GM18868 (cell line): ENCODE results near the gene CDC14B.
"Not testable (repeated sequence)": the region's sequence is repeated elsewhere in the genome, so short reads cannot be mapped to it uniquely, and the experiment has no call there.

ENCODE experiments used
- ATAC-seq: cut with Tn5 transposase; IDR thresholded peaks from one replicate; pipeline ENCODE4 v1.9.1; 2021; ENCODE audit warnings: mild to moderate bottlenecking, moderate library complexity; ENCODE audit not compliant: unreplicated experiment

The CDC14B gene

DNA sequence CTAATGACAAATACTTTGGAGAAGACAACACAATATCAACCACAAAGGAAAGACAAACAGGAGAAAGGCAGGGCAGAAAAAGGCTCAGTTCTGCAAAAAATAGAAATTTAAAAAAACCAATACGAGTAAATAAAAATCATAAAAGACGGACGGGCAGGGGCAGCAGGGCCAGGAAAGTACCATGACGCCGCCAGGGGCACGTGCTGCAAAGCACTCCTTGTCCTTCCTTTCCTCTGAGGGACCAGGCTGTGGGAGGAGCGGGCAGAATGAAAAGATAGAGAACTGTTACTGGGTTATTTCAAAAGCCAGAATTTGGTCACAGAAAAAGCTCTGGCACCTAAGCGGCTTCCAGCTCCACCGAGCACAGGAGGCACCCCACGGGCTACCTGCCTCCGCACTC is 115.7 kb downstream of the CDC14B start:
- no peak for ATAC-seq

DNA sequence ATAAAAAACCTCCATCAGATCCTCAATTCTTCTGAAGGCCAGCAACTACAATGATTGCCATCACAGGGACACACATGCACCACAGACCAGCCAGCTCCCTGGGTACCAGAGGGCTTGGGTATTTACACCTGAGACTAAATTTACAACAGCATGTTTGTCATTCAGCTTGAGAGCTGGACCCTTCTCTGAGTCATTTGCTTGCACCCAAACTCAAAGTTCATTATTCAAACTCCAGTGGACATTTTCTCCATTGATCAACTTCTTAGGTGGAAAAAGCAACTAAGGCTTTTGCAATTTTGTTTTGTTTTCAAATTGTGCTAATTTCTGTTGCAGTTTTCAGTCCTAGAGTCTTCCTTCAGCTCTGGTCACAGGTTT is 116.3 kb downstream of the CDC14B start:
- ATAC-seq: not testable (repeated sequence)

DNA sequence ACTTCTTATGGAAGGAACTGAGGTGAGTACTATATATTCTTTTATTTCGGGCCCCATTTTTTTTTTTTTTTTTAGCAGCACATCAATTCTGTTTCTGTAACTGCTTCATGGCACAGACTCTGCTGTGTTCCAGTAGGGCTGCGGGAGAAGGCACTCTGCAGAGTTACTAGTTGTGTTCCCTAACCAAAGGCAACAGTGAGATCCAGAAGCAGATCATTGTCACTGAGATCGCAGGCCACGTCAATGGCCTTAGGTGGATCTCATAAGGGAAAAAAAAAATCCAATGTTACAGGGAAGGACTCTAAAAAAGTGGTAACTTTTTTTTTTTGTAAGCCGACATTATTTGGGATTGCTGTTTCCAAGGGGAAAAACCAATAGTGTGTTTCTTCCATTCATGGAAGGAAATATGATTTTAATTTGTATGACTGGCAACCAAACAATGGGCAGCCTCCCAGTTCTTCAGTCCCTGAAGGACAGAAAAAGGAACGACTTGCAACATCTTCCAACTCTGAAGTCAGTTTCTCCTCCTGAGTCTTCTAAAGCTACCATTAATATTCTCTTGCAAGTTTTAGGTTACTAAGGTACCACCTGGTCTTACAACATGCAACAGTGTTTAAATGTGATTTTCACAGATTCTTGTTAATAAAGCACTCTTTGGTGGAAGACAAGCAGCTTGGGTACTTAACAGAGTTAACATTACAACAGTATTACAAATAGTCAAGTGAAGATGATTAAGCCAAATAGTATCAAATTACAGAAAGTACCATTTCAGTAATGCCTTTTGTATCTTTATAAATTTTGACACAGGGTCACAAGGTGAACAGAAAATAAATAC is 116.9 kb downstream of the CDC14B start:
- ATAC-seq: no peak

DNA sequence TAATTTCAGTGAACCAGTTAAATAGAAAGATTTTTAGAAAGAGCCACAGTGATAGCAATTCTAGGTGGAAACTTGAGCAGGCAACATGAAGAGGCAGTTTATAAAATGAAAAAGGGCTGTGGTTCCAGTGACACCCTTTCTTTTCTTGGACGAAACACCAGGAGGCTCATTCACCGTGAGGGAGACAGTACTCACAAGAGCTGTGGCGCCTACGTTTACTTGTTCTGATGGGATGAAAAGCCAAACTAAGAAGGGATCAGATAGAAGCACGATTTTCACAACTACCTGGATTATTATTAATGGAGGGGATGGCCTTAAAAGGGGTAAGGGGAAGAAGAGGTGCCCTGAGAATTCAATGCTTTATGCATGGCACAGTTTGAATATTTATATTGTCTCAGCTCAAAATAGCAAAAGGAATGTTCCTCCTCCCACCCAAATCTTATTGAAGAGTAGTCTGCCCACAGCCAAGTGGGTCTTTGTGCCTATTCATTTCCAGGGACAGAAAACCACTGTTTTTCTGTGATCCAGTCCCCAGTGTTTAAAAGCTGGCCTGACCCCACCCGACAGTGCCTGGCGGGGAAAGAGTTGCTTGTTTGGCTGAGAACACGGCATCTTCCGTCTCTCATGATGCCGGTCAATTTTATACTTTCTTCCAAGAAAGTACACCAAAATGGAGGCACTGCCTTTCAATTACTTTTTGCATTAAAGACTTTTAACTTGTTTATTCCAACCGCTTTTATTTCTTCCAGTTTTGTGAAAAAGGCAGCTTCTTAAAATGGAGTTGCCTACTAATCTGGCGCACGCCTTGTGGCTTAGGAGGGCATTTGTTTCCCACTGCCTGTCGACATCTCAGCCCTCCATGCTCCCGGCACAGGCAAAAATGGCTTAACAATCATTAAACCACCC is 117.8 kb downstream of the CDC14B start:
- no peak for ATAC-seq

DNA sequence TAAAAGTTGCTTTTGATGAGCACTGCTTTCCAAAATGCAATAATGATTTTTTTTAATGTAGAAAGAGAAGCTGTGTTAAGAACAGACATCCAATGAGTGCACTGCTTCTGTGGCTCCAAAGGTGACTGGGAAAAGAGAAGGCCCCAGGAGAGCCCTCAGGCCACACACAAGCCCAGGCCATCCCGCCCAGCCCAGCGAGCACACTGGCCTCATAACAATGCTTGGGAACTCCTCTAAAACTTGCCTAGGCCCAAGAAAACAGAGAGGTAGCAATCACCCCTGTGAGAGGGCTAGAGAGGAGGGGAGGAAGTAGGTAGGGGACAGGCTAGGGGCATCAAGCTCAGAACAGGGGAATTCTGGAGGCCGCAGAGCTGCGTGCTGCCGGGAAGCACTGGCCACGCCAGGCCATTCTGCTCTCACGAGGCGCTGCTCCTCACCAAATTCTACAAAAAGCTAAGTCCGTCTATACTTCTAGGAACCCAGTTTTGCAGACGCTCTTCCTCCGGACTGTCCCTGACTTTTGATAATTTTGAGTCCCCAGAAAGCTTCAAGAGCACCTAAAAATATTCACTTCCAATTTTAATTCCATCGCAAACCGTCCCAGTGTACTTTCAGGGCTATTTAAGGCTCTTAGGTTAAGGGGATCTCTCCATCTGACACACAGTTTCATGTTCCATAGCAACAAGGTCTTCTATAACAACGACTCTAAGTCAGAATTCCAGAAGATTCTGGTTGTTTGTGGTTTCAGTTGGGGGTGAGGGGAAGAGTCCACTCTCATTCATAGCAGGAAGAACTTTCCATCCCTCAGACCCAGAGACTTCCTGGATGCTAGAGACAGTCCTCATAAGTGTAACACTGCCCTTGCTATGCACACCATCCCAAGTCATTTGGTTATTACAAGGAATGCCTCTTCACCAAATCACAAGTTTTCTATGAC is 118.7 kb downstream of the CDC14B start:
- no peak for ATAC-seq

DNA sequence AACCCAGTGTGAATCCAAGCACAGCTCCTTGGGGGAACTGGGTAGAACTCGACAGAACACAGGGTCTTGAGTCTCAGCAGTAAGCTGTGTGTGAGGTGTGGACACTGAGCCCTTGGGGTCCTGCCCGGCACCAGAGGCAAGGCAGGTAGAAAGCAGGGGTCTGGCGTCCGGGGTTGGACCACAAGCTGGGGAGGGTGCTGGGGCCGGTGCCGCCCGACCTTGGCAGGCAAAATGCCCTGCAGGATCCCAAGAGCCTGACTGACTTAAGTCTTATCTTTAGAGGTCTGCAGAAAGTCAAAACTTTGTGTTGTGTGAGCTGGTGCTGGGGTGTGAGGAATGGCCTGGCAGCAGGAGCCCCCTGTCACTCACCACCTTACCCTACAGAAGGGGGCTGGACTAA is 120.4 kb downstream of the CDC14B start:
- ATAC-seq: no peak

DNA sequence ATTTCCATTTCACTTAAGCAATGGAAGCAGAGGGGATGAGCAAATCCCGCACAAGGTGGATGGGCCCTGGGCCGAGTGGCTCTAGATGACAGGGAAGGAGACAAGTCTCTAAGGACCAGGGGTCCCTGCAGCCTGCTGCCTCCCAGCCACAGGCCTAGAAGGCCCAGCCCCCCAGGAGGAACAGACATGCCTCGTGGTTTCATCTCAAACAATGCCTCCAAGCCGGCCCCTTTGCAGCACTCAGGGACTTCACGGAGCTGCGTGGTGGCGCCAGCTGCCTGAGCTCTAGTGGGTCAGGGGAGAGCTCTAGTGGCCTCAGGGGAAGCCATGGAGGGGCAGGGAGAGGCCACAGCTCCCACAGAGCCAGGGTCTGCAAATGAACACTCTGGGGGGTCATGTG is 120.8 kb downstream of the CDC14B start:
- no peak for ATAC-seq

DNA sequence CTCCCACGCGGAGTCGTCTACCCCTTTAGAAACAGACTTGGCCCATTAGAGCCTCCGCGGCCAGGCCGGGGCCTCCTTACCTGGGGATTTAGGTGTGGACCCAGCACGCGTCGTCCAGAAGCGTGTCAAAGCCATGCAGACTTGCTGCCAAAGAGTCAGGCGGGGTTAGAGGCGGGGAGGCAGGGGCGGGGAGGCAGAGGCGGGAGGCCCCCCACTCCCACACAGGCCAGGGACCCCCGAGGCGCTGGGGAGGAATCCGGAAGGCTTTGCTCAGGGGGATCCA is 122.6 kb downstream of the CDC14B start:
- no peak for ATAC-seq

DNA sequence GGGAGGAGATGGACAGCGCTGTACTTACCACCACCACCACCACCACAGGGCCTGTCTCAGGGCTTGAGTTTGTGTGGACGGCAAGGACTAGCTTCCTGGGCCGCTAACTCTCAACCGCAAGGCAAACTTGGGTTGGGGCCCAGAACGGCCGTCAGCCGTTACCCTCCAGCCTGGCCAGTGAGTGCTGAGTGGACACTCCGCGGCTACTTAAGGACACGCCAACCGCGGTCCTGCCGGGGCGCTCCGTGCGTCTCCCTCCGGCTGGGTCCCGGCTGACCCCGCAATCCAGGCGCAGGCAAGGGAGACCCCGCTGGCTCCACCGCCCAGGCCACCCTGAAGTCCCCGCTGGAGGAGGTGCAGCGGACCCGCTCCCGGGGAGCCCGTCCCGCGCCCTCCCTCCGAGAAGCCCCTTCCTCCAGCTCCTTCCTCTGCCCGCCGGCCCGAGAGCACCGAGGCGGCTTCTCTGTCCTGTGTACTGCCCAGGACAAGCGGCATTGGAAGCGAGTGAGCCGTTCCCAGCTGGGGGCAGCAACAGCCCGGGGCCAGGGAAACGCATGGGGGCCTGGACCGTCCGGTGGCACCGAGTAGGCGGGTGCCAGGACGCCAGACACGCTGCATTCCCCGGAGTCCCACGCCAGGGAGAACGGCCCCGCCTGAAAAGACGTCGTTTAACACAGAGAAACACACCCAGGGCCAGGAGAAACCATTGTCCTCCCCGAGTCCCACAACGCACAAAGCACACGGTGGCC is 123.1 kb downstream of the CDC14B start:
- ATAC-seq: no peak

DNA sequence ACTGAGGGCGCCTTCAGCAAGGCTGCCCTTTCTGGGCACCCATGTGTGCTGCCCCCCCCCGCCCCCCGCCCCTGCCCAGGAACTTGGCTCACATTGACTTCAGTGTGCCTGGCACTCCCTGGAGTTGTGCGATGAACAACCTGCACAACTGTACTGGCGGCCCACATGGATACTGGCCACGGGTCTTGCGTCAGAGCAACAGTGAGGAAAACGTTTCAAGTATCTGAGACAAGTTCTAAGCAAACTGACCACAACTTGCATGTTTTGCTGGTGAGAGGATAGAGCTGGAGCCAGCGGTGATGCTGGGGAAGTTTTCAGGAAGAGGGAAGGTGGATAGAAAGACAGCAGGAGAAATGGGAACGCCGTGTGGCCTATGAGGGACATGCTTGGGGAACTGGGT is 124.3 kb downstream of the CDC14B start:
- no peak for ATAC-seq

DNA sequence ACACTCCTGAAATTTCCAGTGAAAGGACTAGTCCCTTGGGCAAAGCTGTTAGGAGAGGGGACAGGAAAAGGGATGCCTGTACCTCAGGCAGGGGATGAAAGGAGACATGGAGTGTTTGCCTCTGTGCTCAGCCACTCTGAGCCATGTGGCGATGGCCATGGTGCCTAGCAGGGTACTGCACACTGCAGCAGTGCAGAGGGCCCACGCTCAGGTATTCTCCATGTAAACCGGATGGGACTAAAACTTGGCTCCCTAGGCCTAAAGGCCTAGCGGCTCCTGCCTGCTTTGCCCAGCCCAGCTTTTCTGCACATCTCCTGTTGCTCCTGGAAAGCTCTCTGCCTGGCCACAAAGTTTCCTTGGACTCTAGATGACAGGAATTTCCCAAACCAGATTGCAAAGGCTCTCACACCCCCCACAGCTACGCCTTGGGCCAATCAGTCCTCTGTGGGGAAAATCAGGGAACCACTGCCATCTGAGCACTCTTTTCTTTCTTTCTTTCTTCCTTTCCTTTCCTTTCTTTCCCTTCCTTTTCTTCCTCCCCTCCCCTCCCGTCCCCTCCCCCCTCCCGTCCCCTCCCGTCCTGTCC is 125.3 kb downstream of the CDC14B start:
- no peak for ATAC-seq

DNA sequence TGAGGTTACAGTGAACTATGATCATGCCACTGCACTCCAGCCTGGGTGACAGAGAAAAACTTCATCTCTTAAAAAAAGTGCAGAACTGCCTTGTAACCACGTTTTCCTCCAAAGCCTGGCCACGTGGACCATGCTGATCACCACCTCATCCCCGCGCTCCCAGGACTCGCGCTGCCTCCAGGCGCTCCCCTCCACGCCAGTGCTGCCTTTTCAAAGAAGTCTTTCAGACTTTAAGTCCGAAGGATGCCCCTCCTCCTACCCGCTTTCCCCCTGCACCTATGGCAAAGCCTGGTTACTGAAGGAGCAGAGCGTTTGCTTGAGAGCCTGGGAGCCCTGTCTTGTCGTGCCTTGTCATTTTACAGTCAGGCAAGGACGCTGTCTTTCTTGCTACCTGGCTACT is 125.9 kb downstream of the CDC14B start:
- ATAC-seq: no peak

DNA sequence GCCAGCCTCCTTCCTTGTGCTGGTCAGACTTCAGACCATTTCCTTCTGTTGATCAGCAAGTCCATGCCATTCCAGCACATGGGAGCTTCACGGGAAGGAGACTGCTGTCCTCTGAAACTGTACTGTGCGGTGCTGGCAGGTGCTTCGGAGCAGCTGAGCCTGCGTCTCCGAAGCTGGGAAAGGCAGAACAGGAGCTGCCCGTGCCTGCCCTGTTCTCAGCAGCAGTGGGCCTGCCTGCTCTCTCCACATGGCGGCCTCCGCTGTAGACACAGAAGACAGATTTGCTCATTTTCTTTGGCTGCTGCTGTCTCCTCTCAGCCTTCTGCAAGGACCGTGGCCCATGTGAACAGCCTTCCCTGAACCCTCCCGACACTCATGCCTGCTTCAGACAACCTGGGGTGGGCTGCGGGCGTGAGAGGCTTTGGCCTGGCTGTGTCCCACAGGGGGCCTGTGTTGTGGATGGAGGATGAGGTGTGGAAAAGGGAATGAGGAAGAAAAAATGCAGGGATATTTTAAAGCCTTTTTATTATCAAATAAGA is 126.6 kb downstream of the CDC14B start:
- ATAC-seq: no peak

DNA sequence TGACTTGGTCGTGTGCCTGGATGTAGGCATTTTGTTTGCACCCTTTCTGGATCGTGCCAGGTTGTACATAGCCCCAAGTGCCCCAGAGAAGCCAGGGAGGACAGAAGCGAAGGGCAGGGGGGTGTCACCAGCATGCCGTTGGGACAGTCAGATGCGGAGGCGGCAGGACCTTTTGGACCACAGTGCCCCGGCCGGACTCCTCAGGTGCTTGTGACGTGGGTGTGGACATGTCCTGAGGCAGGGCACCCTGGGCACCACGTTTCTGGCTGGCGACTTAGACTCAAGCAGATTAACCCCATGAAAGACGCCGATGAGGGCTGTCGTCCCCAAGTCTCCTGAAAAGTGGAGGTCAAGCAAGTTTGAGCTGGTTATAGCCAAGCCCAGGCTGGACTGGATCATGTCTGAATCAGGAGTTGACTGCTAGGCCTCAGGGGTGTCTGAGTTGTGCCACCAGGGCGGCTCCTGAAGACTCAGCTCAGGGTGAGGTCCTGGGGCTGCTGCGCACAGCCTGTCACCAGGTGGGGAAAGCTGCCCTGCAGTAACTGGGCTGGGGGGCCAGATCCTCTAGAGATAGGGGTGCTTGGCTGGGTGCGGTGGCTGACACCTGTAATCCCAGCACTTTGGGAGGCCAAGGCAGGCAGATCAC is 127.6 kb downstream of the CDC14B start:
- ATAC-seq: no peak

DNA sequence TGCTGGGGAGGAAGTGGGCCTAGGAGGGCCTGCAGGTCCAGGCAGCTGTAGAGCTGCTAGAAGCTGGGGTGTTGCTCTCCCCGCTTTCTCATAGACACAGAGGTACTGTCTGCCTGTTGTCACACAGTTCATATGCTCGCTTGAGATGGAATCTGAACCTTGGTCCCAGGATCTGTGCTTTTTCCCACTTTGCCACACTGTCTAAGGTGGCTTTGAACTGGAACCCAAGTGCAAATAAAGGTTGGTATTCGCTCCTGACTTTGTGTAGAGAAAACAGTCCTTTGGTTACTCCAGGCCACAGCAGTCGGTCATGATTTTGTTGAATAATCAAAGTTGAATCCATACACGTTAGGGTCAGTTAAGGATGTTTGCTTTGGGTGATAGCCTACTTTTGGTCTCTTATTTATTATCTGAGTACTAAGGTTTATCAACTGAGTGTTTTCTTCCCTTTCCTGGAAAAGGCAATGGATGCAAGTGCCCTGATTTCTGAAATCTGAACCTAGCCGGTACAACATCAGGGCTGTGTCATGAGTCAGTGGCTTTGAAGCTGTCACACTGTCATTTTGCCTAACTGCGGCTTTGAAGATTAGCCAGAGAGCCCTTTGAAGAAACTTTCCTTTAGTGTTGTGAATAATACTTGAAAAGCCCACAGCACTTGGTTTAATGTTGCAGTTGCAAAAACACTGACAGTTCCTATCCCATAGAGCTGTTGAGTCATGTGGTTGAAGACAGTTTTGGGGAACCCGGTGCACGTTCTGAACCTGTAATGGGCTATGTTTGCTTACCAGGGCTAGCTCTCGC is 128.4 kb downstream of the CDC14B start:
- no peak for ATAC-seq

DNA sequence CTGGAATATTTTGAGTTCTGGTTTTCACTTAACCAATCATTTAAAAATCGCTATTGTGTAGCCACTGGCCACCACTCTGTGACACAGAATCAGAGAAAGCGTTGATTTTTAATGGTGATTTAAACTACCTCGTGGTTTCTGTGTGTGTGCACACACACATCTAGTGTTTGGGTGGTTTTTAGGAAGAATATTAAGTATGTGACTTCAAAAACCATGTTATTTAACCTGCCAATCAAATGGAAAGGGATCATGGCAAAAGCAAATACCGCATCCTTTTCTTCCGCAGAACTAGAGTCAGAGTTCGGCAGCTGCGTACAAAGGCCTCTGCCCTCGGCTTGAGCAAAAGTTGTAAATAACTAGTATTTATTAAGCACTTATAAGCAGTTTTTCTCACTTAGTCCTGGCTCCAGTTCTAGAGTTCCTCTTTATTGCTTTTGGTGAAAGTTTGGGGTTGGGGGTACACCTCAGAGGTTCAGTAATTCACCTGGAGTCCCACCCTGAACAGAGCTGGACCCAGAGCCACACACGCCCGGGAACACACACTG is 129.0 kb downstream of the CDC14B start:
- ATAC-seq: no peak

DNA sequence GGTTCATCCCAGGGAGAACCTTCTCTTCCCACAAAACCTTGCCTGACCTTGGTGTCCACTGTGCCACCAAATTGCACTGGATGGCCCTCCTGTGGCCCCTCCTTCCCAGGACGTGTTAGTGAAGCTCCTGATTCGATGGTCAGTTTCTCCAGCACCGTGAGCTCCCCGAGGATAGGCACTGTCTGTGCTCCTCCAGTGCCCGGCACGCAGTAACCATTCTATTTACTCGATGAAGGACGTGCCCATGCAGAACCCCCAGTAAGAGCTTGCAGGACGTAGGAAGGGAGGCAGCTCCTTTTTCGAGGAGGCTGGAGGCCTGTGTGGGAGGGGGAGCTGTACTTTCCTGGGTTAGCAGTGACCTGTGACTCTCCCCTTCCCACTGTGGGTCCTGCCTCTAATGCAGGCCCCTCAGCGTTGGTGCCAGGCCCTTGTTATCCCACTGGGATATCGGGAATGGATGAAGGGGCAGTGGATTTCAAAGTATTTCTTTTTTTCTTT is 130.1 kb downstream of the CDC14B start:
- no peak for ATAC-seq

DNA sequence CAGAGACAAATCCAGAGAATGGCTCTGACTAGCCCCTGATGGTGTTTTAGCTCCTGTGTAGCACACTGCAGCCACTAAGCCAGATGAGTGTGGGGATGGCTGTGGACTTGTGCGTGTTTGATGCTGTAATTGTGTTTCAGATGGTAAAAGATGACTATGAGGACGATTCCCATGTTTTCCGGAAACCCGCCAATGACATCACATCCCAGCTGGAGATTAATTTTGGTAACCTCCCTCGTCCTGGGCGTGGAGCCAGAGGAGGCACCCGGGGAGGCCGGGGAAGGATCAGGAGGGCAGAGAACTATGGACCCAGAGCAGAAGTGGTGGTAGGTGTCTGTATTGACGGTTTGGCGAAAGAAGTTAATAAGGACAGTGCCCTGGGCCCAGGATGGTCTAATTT is 131.7 kb downstream of the CDC14B start:
- no peak for ATAC-seq
